SK-N-SH (cell line): ENCODE data around the gene BEGAIN. TPM values are rescaled to one million over a fixed set of nuclear protein-coding genes. Genes with fewer than 3 reads are reported as not detected.

Source experiments
- CTCF ChIA-PET: fragments of 300-600, 350-600 bp; formaldehyde crosslinking; extraction: SDS; loops from one replicate; lab custom pipeline; 2021; lab: Yijun Ruan, JAX
- POLR2A ChIA-PET: fragments of 350-600 bp; sonication (Branson Sonifier 250); formaldehyde crosslinking; extraction: SDS; loops from one replicate; lab custom pipeline; 2020; ENCODE audit warnings: antibody characterized with exemption, inconsistent platforms; lab: Yijun Ruan, JAX
- DNase-seq: peaks from one replicate; pipeline ENCODE4 v3.0.0; 2012
- H2AFZ ChIP-seq: fragments of 200-600 bp; sonication (generic); 2 replicates; pipeline ENCODE4 v1.8.1; 2016; ENCODE audit warnings: antibody characterized with exemption, mild to moderate bottlenecking, low read depth
- H3F3A ChIP-seq: fragments of 200-600 bp; sonication (generic); replicated peaks from 2 replicates; pipeline ENCODE3; 2016; ENCODE audit warnings: antibody characterized with exemption, mild to moderate bottlenecking; ENCODE audit not compliant: insufficient read depth
- H3K27ac ChIP-seq, 2 experiments: fragments of 200-500 bp in 1 of 2; fragments of 200-600 bp in 1 of 2; sonication (Bioruptor generic) in 1 of 2; sonication (generic), shearing (Covaris generic) in 1 of 2; 2 replicates each; pipeline versions ENCODE4 v1.5.1 to v1.6.1; 2014 to 2016; ENCODE audit warnings: low read depth in 2 of 2, inconsistent platforms in 1 of 2, low read length in 1 of 2, mild to moderate bottlenecking in 1 of 2, mixed read lengths in 1 of 2
- H3K27me3 ChIP-seq: fragments of 200-600 bp; sonication (generic), shearing (Covaris generic); 2 replicates; pipeline ENCODE4 v1.6.1; 2016; ENCODE audit warnings: mixed run types; ENCODE audit not compliant: insufficient read depth
- H3K36me3 ChIP-seq, 2 experiments: fragments of 200-500 bp in 1 of 2; fragments of 200-600 bp in 1 of 2; sonication (Bioruptor generic) in 1 of 2; sonication (generic) in 1 of 2; replicated peaks in 1 of 2; 2 replicates each; pipeline versions ENCODE3 to v1.5.1; 2014 to 2016; ENCODE audit warnings: low read length in 1 of 2, mild to moderate bottlenecking in 1 of 2; ENCODE audit not compliant: insufficient read depth in 2 of 2, control insufficient read depth in 1 of 2
- H3K4me1 ChIP-seq, 2 experiments: fragments of 200-500 bp in 1 of 2; fragments of 200-600 bp in 1 of 2; sonication (Bioruptor generic) in 1 of 2; sonication (generic), shearing (Covaris generic) in 1 of 2; 2 replicates each; pipeline versions ENCODE4 v1.5.1 to v1.6.1; 2014 to 2016; ENCODE audit warnings: low read depth in 1 of 2, low read length in 1 of 2, mixed run types in 1 of 2; ENCODE audit not compliant: insufficient read depth in 2 of 2, control insufficient read depth in 1 of 2
- H3K4me2 ChIP-seq: fragments of 200-600 bp; sonication (generic), shearing (Covaris generic); 2 replicates; pipeline ENCODE4 v1.6.1; 2017; ENCODE audit warnings: mixed run types
- H3K4me3 ChIP-seq, 2 experiments: fragments of 200-500 bp in 1 of 2; fragments of 200-600 bp in 1 of 2; sonication (Bioruptor generic) in 1 of 2; sonication (generic), shearing (Covaris generic) in 1 of 2; 2 replicates each; pipeline versions ENCODE4 v1.5.1 to v1.8.1; 2014 to 2016; ENCODE audit warnings: low read depth in 2 of 2, inconsistent platforms in 1 of 2, low read length in 1 of 2, mild to moderate bottlenecking in 1 of 2, mixed read lengths in 1 of 2, moderate library complexity in 1 of 2
- H3K79me2 ChIP-seq: fragments of 200-600 bp; sonication (generic); 2 replicates; pipeline ENCODE4 v1.8.1; 2017; ENCODE audit warnings: mild to moderate bottlenecking; ENCODE audit not compliant: insufficient read depth
- H3K9ac ChIP-seq: fragments of 200-600 bp; sonication (generic); 2 replicates; pipeline ENCODE4 v1.6.1; 2017; ENCODE audit warnings: mixed run types
- H3K9me2 ChIP-seq: fragments of 200-600 bp; sonication (generic); 2 replicates; pipeline ENCODE4 v1.6.1; 2017; ENCODE audit warnings: mixed run types
- H3K9me3 ChIP-seq: fragments of 200-600 bp; sonication (generic); 2 replicates; pipeline ENCODE4 v1.6.1; 2017; ENCODE audit warnings: mixed run types, mild to moderate bottlenecking, moderate library complexity
- H4K20me1 ChIP-seq: fragments of 200-600 bp; sonication (generic); 2 replicates; pipeline ENCODE4 v1.6.1; 2017; ENCODE audit warnings: mild to moderate bottlenecking, mixed run types; ENCODE audit not compliant: insufficient read depth
- CHD2 ChIP-seq: fragments of 150-350 bp; IDR thresholded peaks from 2 replicates; pipeline ENCODE4 v1.6.1; 2018; ENCODE audit warnings: low read length; ENCODE audit not compliant: partially characterized antibody
- ELF1 ChIP-seq: IDR thresholded peaks from 2 replicates; pipeline ENCODE4 v1.4.0; 2012
- EP300 ChIP-seq, 2 experiments: IDR thresholded peaks; 2 replicates each; pipeline versions ENCODE4 v1.4.0 to v1.6.1; 2012; ENCODE audit warnings: borderline replicate concordance in 1 of 2, low read depth in 1 of 2, low read length in 1 of 2
- EZH2phosphoT487 ChIP-seq: fragments of 200-600 bp; sonication (generic); IDR thresholded peaks from 2 replicates; pipeline ENCODE4 v1.6.1; 2017; ENCODE audit warnings: low read depth, mixed run types, mild to moderate bottlenecking, antibody characterized with exemption, moderate library complexity, borderline replicate concordance
- FOSL2 ChIP-seq: IDR thresholded peaks from 2 replicates; pipeline ENCODE4 v1.4.0; 2012; ENCODE audit warnings: low read depth, mild to moderate bottlenecking, moderate library complexity, borderline replicate concordance
- FOXM1 ChIP-seq: IDR thresholded peaks from 2 replicates; pipeline ENCODE4 v1.4.0; 2012; ENCODE audit warnings: low read depth, mild to moderate bottlenecking
- GABPA ChIP-seq: IDR thresholded peaks from 2 replicates; pipeline ENCODE4 v1.4.0; 2012; ENCODE audit warnings: low read depth, mild to moderate bottlenecking
- GATA2 ChIP-seq: sonication (generic); formaldehyde crosslinking; IDR thresholded peaks from 2 replicates; pipeline ENCODE4 v1.5.0; 2020; ENCODE audit warnings: mild to moderate bottlenecking, missing genetic modification reagents
- JUND ChIP-seq: IDR thresholded peaks from 2 replicates; pipeline ENCODE4 v1.4.0; 2012
- MEF2A ChIP-seq: IDR thresholded peaks from 2 replicates; pipeline ENCODE4 v1.4.0; 2012; ENCODE audit warnings: low read depth, borderline replicate concordance
- NRF1 ChIP-seq: IDR thresholded peaks from 2 replicates; pipeline ENCODE4 v1.6.1; 2012; ENCODE audit warnings: low read depth, mild to moderate bottlenecking, low read length
- POLR2AphosphoS5 ChIP-seq: IDR thresholded peaks from 2 replicates; pipeline ENCODE4 v1.6.1; 2012; ENCODE audit warnings: low read depth, low read length
- RCOR1 ChIP-seq: fragments of 150-350 bp; IDR thresholded peaks from 2 replicates; pipeline ENCODE4 v1.6.1; 2017; ENCODE audit warnings: antibody characterized with exemption, low read length
- RFX5 ChIP-seq: IDR thresholded peaks from 2 replicates; pipeline ENCODE4 v1.6.1; 2012; ENCODE audit warnings: mild to moderate bottlenecking, improper control_type of control experiment, low read length
- SMC3 ChIP-seq: IDR thresholded peaks from 2 replicates; pipeline ENCODE4 v1.6.1; 2012; ENCODE audit warnings: low read depth, low read length, improper control_type of control experiment
- TAF1 ChIP-seq: IDR thresholded peaks from 2 replicates; pipeline ENCODE4 v1.6.1; 2012; ENCODE audit warnings: low read depth, mild to moderate bottlenecking, low read length, moderate library complexity, borderline replicate concordance
- TEAD4 ChIP-seq: IDR thresholded peaks from 2 replicates; pipeline ENCODE4 v1.4.0; 2012; ENCODE audit warnings: mild to moderate bottlenecking, borderline replicate concordance; ENCODE audit not compliant: insufficient read depth
- YY1 ChIP-seq: IDR thresholded peaks from 2 replicates; pipeline ENCODE4 v1.4.0; 2012; ENCODE audit warnings: low read depth, mild to moderate bottlenecking
- WGBS: methylation state at CpG from one replicate; pipeline ENCODE4 v1.1.6; 2017; ENCODE audit warnings: low lambda C conversion rate; 5-methylcytosine and 5-hydroxymethylcytosine counted together
- polyA plus RNA-seq, 3 experiments: library from polyadenylated mRNA; depleted of rRNA; stranded (reverse); fragments of >200 nt; gene quantifications; 2 replicates each; pipeline ENCODE4 v1.2.3, GENCODE V29; 2012
- TF ChIP-seq, protein P1 (sequence below): fragments of 150-350 bp; IDR thresholded peaks from 2 replicates; pipeline ENCODE4 v1.6.1; 2016; ENCODE audit warnings: mild to moderate bottlenecking, low read depth, low read length
- TF ChIP-seq, protein P2 (sequence below): IDR thresholded peaks from 2 replicates; pipeline ENCODE4 v1.4.0; 2012; ENCODE audit warnings: low read depth
- TF ChIP-seq, protein P3 (sequence below): IDR thresholded peaks from 2 replicates; pipeline ENCODE4 v1.4.0; 2012; ENCODE audit warnings: low read depth, borderline replicate concordance
- TF ChIP-seq, protein P4 (sequence below): fragments of 150-350 bp; IDR thresholded peaks from 2 replicates; pipeline ENCODE4 v1.6.1; 2017; ENCODE audit warnings: antibody characterized with exemption, low read length, low read depth, borderline replicate concordance
- TF ChIP-seq, protein P5 (sequence below): IDR thresholded peaks from 2 replicates; pipeline ENCODE4 v1.4.0; 2012; ENCODE audit warnings: low read depth, borderline replicate concordance

The BEGAIN gene
- polyA plus RNA-seq, 1 of the 3 experiments (the other 2 are of a cell fraction), result 4.2 TPM

DNA sequence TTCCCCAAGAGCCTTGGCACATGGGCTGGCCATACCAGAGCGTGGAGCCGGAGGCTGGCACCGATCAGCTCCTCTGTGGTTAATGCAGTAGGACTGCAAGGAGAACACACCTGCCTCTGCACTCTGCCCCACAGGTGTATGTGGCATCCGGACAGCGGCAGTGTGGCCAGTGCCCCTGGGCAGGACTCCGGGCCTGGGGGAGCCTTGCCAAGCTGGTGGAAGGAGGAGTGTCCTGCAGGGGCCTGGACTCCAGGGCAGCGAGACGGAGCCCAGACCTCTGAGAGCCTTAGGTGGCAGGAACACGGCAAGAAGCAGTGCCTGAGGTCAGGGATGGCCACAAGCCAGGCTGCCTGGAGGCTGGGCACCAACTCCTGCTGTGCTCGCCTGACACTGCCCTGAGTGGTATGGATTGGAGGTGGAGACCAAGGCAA is 5.3 kb upstream of the BEGAIN start:
- H3K4me3 ChIP-seq, result no peak overlapping the region
- H3K4me1 ChIP-seq, result peaks cover 0 to 27% of the 10 kb centered on the region in 2 experiments; a peak in 2 of 4 replicates
- no peaks in the 10 kb centered on the region for H4K20me1 ChIP-seq
- TF ChIP-seq RCOR1 (no peak), EP300 (IDR thresholded peaks at IDR 0.05; ENCODE audit: borderline replicate concordance in 1 of 2, low read depth in 1 of 2, low read length in 1 of 2) (no peak), GABPA (no peak), CHD2 (no peak), NRF1 (no peak), FOXM1 (no peak), SMC3 (no peak), JUND (no peak), MEF2A (no peak), TEAD4 (no peak), GATA2 (CRISPR knock-in tag) (no peak), YY1 (no peak)
- TF ChIP-seq, protein P1, sequence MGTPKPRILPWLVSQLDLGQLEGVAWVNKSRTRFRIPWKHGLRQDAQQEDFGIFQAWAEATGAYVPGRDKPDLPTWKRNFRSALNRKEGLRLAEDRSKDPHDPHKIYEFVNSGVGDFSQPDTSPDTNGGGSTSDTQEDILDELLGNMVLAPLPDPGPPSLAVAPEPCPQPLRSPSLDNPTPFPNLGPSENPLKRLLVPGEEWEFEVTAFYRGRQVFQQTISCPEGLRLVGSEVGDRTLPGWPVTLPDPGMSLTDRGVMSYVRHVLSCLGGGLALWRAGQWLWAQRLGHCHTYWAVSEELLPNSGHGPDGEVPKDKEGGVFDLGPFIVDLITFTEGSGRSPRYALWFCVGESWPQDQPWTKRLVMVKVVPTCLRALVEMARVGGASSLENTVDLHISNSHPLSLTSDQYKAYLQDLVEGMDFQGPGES, result no peak
- TF ChIP-seq, protein P2, sequence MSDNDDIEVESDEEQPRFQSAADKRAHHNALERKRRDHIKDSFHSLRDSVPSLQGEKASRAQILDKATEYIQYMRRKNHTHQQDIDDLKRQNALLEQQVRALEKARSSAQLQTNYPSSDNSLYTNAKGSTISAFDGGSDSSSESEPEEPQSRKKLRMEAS, result no peak
- TF ChIP-seq, protein P3, sequence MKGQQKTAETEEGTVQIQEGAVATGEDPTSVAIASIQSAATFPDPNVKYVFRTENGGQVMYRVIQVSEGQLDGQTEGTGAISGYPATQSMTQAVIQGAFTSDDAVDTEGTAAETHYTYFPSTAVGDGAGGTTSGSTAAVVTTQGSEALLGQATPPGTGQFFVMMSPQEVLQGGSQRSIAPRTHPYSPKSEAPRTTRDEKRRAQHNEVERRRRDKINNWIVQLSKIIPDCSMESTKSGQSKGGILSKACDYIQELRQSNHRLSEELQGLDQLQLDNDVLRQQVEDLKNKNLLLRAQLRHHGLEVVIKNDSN, result no peak
- H3K4me2 ChIP-seq, result no peak overlapping the region
- no peaks in the 10 kb centered on the region for H3K9me2 ChIP-seq
- POLR2A ChIA-PET, result no interaction called here
- CTCF ChIA-PET, result interaction anchor here (0.5 to 1.3 kb wide), 2 partner anchors 70 to 208 kb away, joined by 3 to 4 read pairs; no protein-coding TSS in a partner anchor
- H3K27me3 ChIP-seq, result peaks cover 12% of the 10 kb centered on the region; the same call in 1 of the 2 replicates
- H2AFZ ChIP-seq, result no peak overlapping the region
- no peaks in the 10 kb centered on the region for H3K36me3 ChIP-seq
- H3K9me3 ChIP-seq, result no peaks in the 10 kb centered on the region
- H3K79me2 ChIP-seq, result no peaks in the 10 kb centered on the region
- no peak overlapping the region for H3K9ac ChIP-seq
- no peak for DNase-seq
- no peak overlapping the region for H3K27ac ChIP-seq
- WGBS, result 64% methylated on average over 7 of the region's 10 CpGs
- H3F3A ChIP-seq, result no peaks in the 10 kb centered on the region

DNA sequence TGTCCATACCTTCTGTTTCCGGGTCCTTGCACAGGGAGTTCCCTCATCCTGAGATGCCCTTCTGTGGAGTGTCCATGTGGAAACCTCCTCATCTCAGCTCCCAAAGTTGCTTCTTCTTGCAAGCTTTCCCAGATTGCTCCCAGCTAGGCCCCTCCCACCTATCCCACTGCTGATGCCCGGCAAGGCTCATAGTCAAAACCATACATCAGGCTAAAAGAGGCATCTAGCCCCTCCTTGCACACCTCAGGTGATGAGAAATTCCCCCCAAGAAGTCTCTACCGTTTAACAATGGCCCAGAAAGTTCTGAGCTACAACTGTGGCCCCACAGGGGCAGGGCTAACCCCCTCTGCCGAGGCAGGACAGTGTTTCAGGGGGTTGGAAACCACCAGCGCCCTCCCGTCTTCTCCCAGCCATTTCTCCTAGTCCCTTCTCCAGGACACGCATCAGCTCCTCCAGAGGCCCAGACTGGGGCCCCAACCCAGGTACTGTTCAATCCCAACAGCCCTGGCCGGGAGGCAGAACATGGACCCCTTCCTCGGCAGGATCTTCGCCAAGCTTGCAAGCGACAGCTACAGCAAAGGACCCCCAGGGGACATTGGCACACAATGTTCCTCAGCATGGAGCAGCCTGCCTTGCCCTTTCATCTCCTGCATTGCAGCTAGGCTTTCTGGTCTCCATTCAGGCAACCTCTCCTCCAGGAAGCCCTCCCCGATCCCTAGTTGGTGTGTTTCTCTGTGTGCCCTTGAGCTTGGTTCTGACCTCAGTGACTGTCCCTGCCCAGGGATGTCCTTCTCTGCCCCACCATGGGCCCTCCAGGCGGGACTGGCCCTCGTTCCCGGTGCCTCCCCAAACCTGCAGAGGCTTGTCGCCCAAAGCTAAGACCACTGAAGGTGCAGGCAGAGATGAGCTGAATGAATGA is 4.5 kb upstream of the BEGAIN start:
- H3K27ac ChIP-seq, result no peak overlapping the region
- no peak overlapping the region for H3K9ac ChIP-seq
- H3K27me3 ChIP-seq, result peaks cover 10% of the 10 kb centered on the region; the same call in 1 of the 2 replicates
- H3K9me2 ChIP-seq, result no peaks in the 10 kb centered on the region
- H3K9me3 ChIP-seq, result no peaks in the 10 kb centered on the region
- H2AFZ ChIP-seq, result no peak overlapping the region
- TF ChIP-seq, protein P4, sequence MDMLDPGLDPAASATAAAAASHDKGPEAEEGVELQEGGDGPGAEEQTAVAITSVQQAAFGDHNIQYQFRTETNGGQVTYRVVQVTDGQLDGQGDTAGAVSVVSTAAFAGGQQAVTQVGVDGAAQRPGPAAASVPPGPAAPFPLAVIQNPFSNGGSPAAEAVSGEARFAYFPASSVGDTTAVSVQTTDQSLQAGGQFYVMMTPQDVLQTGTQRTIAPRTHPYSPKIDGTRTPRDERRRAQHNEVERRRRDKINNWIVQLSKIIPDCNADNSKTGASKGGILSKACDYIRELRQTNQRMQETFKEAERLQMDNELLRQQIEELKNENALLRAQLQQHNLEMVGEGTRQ, result no peak
- TF ChIP-seq, protein P5, sequence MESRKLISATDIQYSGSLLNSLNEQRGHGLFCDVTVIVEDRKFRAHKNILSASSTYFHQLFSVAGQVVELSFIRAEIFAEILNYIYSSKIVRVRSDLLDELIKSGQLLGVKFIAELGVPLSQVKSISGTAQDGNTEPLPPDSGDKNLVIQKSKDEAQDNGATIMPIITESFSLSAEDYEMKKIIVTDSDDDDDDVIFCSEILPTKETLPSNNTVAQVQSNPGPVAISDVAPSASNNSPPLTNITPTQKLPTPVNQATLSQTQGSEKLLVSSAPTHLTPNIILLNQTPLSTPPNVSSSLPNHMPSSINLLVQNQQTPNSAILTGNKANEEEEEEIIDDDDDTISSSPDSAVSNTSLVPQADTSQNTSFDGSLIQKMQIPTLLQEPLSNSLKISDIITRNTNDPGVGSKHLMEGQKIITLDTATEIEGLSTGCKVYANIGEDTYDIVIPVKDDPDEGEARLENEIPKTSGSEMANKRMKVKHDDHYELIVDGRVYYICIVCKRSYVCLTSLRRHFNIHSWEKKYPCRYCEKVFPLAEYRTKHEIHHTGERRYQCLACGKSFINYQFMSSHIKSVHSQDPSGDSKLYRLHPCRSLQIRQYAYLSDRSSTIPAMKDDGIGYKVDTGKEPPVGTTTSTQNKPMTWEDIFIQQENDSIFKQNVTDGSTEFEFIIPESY, result no peak
- no peak for TF ChIP-seq RFX5
- TF ChIP-seq POLR2AphosphoS5, result no peak
- no peak for TF ChIP-seq RCOR1
- TF ChIP-seq ELF1, result no peak
- TF ChIP-seq FOSL2, result no peak
- no peak for TF ChIP-seq TAF1
- TF ChIP-seq EZH2phosphoT487, result no peak
- no peak for TF ChIP-seq CHD2
- H3K4me3 ChIP-seq, result no peak overlapping the region
- no peaks in the 10 kb centered on the region for H4K20me1 ChIP-seq
- H3K36me3 ChIP-seq, result no peaks in the 10 kb centered on the region
- WGBS, result 82% methylated on average over 14 of the region's 16 CpGs
- CTCF ChIA-PET, result interaction anchor here (0.7 to 1.3 kb wide), 4 partner anchors 23 to 208 kb away, joined by 3 to 5 read pairs (median 4); no protein-coding TSS in a partner anchor
- POLR2A ChIA-PET, result no interaction called here
- DNase-seq, result peak; percentile 17
- H3F3A ChIP-seq, result no peaks in the 10 kb centered on the region
- H3K4me1 ChIP-seq, result peaks cover 0 to 28% of the 10 kb centered on the region in 2 experiments; a peak in 2 of 4 replicates
- no peak overlapping the region for H3K4me2 ChIP-seq
- H3K79me2 ChIP-seq, result no peaks in the 10 kb centered on the region
